LoVo (cell line): ENCODE results near the gene CEMP1.

Source experiments
- DNase-seq: peaks from one replicate; pipeline ENCODE4 v3.0.0-alpha.2; 2016; ENCODE audit warnings: low spot score

Gene CEMP1

DNA sequence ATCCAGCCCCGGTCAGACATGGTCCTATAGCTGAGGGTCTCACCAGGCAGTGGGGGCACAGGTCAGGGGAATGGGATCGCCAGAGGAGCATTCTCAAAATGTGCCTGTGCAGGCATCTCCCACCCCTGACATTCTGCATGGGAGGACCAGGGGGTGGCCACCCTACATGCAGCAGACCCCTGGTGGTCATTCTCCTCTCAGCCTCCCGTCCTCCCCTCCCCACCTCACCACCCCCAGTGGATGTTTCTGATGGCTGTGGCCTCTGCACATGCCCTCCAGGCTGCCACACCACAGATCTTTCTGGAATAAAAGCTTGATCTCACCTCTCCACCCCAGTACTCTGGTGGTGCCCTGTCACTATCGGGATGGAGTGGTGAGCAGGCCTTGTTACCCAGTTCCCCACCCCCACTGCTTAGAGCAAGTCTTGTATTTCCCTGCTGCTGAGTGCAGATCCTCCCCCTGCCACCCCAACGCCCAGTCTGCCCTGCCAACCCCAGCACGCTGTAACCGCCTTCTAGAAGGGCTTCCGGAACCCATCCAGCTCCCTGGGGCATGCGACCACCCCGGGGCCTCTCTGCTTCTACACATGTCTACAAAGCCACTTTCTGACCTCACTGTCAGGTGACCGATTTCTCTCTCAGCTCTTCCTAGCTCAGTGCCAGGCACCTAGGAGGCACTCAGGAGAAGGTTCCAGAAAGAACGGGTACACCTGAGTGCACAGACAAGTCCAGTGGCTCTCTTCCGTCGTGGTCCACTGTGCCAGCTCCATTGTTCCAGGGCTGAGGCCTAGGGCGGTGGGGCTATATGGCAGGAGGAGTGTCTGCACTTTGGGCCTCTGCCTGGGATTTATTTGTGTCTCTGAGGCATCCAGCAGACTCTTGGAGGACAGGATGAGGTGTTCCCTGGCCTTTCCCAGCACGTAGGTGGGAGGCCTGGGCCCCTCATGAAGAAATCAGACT is 47.0 kb downstream of the CEMP1 start:
- DNase-seq, result no peak

DNA sequence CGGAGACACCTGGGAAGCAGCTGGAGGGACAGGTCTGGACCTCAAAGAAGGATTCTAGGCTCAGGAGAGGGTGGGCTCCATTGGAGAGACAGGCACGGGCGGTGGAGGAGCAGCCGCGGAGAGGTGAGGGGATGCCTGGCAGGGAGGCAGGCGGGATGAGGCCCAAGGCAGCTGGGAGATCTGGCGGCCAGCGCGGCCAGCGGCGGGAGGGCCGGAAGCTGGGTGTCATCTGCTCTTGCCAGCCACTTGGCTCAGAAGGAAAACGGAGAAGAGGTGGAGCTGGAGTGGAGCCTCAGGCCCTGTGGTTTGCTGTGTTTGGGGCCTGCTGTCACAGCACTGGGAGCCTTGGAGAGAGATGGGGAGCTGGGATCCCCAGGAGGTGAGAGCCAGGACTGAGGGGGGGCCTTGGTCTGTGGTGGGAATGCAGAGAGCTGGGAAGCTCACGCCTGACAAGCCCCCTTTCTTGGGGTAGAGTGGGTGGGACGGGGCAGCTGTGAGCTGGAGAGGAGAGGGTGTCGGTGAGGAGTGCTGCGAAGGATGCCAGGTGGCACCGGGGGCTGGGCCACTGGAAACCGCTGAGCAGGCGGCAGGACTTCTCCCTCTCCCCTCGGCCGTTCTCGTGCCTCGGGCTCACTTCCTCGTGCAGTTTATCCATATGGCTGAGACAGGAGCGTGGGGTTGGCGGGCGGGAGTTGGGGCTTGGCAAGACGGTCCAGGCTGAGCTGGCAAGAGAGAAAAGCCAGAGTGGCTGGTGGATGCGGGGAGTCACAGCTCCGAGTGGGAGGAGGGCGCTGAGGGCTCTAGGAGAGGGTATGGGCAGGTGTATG is 48.3 kb downstream of the CEMP1 start:
- no peak for DNase-seq

DNA sequence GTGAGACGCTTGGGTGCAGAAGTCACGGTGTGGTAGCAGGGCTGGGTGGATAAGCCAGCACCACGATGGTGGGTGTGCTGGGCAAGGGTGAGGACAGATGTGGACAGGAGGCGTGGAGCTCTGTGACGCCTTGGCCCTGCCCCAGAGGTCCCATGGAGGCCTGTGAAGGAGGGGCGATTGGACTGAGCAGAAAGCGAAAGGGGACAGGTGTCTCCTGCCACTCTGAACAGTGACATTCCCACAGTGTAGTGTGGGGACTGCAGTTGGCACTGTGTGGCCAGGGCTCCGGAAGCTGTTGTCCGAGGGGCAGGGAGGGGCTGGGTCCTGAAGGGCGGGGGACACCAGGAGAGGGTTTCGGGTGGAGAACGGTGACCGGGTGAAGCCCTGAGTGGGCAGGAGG is 49.0 kb downstream of the CEMP1 start:
- no peak for DNase-seq

DNA sequence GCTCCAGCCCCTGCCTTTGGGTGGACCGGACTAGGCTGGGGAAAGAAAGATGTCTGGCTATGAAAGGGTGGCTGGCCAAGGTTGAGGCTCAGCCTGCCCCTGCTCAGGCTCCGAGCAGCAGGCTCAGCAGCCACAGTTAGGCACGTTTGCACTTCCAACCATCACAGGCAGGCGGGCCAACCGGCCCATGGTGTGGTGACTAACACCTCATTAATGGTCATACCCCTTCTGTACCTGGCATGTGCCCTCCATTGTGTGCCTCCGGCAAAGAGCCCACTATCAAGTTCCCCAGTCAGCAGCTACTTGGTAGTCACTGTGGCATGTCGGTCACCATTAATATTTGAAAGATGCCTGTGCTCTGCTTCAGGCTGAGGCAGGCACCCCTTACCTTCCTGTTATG is 49.5 kb downstream of the CEMP1 start:
- DNase-seq, result no peak

DNA sequence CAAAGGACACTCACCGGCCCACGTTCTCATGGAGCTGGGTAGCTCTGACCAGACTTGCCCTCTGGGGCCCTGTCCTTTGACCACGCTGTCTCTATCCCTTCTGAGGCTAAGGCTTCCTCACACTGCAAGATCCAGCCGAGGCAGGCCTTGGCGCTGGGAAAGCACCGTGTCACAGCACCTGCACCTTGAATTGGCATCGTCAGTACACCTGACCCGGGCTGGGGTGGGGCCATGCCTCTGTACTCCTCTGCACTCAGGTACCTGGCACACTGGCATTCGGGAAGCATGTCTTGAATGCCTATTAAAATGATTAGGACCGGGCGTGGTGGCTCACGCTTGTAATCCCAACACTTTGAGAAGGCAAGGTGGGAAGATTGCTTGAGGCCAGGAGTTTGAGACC is 50.3 kb downstream of the CEMP1 start:
- no peak for DNase-seq
